Muscle layer of colon (tissue), 2 donors: ENCODE data around the gene ITPKB.
"Not testable (repeated sequence)": the region's sequence is repeated elsewhere in the genome, so short reads cannot be mapped to it uniquely, and the experiment has no call there.

Experiments used
- H3K27ac ChIP-seq: one replicate; pipeline ENCODE4 v1.7.0; 2013; ENCODE audit warnings: low read depth, mild to moderate bottlenecking, low read length, moderate library complexity
- H3K27me3 ChIP-seq, 2 donors: one replicate each; pipeline ENCODE4 v1.7.0; 2013; ENCODE audit warnings: low read length in 2 of 2, mild to moderate bottlenecking in 2 of 2; ENCODE audit not compliant: insufficient read depth in 2 of 2, control insufficient read depth in 1 of 2
- H3K36me3 ChIP-seq: one replicate; pipeline ENCODE4 v1.7.0; 2013; ENCODE audit warnings: mild to moderate bottlenecking, low read length; ENCODE audit not compliant: insufficient read depth
- H3K4me1 ChIP-seq: one replicate; pipeline ENCODE4 v1.7.0; 2013; ENCODE audit warnings: mild to moderate bottlenecking, low read length; ENCODE audit not compliant: insufficient read depth
- H3K4me3 ChIP-seq, 2 donors: one replicate each; pipeline ENCODE4 v1.7.0; 2013; ENCODE audit warnings: low read length in 2 of 2, low read depth in 1 of 2, mild to moderate bottlenecking in 1 of 2, moderate library complexity in 1 of 2
- H3K9ac ChIP-seq: one replicate; pipeline ENCODE4 v1.7.0; 2013; ENCODE audit warnings: low read length
- H3K9me3 ChIP-seq: one replicate; pipeline ENCODE4 v1.7.0; 2013; ENCODE audit warnings: mild to moderate bottlenecking, low read length
- donor health status: abdominal sarcoma.
- donor health status: Adenocarcinoma of cecum.

The ITPKB gene

DNA sequence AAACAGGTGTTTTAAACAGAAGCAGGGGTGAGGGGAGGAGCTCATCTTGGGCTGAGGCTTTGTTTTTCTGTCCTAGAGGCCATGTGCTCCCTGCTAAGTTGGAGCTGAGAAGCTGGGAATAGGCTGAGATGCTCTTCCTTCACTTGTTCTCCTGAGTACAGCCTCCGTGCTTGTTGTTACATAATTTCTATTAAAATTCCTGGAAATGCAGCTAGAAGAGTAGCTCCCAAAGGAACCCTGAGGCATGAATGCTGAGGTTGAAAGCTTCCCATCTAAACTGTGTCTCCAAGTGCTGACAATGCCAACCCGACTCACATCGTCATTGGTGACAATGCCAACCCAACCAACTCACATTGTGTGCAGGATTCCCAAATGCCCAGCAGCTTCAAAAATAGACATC is 12.6 kb upstream of the ITPKB start:
- Histone ChIP-seq H3K9ac (no peak overlapping the region), H3K27ac (no peak overlapping the region), H3K27me3 (no peaks in the 10 kb centered on the region), H3K4me3 (no peak overlapping the region), H3K9me3 (no peaks in the 10 kb centered on the region), H3K4me1 (no peaks in the 10 kb centered on the region), H3K36me3 (no peaks in the 10 kb centered on the region)

DNA sequence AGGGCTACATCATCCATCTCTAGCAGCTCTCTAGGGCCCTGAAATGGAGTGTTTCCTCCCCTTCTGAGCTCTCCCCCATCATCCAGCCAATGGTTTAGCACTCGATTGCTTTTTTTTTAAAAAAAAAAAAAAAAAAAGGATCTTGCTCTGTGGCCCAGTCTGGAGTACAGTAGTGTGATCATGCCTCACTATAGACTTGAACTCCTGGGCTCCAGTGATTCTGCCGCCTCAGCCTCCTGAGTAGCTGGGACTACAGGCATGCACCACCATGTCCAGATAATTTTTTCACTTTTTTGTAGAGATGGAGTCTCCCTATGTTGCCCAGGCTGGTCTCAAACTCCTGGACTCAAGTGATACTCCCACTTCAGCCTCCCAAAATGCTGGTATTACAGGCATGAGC is 12.1 kb upstream of the ITPKB start:
- Histone ChIP-seq H3K36me3 (no peaks in the 10 kb centered on the region), H3K9me3 (no peaks in the 10 kb centered on the region), H3K4me1 (no peaks in the 10 kb centered on the region), H3K4me3 (no peak overlapping the region), H3K27me3 (no peaks in the 10 kb centered on the region), H3K9ac (no peak overlapping the region), H3K27ac (no peak overlapping the region)

DNA sequence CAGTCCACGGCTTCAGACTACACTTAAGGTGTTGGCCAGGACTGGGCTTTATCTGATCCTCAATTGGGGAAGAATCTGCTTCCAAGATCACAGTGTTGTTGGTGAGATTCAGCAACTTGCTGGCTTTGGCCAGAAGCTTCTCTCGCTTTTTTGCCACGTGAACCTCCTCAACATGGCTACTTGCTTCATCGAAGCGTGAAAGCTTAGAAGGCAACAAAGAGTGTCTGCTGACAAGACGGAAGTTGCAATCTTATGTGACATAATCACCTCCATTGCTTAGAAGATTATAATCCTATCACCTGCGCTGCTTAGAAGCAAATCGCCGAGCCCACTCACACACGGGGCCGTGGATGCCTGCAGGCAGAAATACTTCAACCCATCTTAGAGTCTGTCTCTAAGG is 10.4 kb upstream of the ITPKB start:
- no peaks in the 10 kb centered on the region for H3K27me3 ChIP-seq
- no peaks in the 10 kb centered on the region for H3K4me1 ChIP-seq

DNA sequence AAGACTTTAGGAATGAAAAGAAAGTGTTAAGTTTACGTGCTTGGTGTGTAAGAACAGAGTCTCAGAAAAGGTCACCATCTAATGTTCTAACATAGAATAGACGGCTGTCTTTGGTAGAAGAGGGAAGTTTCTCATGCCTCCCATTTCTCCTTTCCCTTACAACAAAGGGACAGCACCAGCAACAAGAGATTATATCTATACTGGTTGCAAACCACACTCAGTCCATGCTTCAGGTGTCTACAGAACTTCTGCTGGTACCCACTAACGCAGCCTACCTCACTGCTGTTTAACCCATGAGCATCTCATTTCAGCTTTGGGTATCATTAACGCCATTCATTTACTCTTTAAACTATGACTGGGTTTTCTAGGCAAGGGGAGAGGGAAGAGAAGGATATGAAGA is 9.2 kb upstream of the ITPKB start:
- no peak overlapping the region for H3K9ac ChIP-seq
- H3K4me1 ChIP-seq: no peaks in the 10 kb centered on the region
- H3K9me3 ChIP-seq: no peaks in the 10 kb centered on the region
- H3K36me3 ChIP-seq: no peaks in the 10 kb centered on the region
- no peaks in the 10 kb centered on the region for H3K27me3 ChIP-seq
- no peak overlapping the region for H3K27ac ChIP-seq
- no peak overlapping the region for H3K4me3 ChIP-seq

More for the DNA sequence above, 10.4 kb upstream of the ITPKB start:
- Histone ChIP-seq H3K36me3 (no peaks in the 10 kb centered on the region), H3K4me3 (no peak overlapping the region), H3K9me3 (no peaks in the 10 kb centered on the region), H3K27ac (no peak overlapping the region), H3K9ac (no peak overlapping the region)

DNA sequence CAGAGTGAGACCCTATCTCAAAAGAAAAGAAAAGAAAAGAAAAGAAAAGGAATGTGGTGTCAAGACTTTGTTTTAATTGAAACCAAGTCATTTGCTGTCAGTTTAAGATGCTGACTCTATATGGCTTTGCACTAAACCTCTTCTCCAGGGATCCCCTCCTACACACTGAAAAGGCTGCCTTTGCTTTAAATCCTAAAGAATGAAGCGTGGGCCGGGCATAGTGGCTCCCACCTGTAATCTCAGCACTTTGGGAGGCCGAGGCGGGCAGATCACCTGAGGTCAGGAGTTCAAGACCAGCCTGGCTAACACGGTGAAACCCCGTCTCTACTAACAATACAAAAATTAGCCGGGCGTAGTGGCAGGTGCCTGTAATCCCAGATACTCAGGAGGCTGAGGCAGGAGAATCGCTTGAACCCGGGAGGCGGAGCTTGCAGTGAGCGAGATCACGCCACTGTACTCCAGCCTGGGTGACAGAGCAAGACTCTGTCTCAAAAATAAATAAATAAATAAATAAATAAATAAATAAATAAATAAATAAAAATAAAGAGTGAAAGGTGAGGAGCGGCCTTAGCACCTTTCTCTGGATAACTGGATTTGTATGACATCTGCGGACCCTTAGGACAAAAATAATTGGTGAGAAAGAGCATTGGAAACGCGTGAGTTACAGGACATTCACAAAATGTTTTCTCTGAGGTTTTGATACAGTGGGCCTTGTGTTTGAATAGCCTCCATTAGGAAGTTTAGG is 8.6 kb upstream of the ITPKB start:
- not testable (repeated sequence) for H3K27ac ChIP-seq, H3K4me1 ChIP-seq, H3K4me3 ChIP-seq, H3K36me3 ChIP-seq, H3K27me3 ChIP-seq, H3K9ac ChIP-seq, H3K9me3 ChIP-seq

DNA sequence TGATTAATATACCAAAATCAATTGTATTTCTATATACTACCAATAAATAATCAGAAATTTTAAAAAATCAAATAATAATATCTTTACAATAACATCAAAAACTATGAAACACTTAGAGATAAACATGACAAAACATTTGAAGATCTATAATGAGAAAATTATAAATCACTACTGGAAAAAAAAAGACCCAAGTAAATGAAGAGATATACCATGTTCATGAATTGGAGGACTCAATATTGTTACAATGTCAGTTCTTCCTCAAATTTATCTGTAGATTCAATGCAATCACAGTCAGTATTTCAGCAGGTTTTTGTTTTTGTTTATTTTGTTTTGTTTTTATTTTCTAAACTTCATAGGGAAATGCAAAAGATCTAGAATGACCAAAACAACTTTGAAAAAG is 4.2 kb upstream of the ITPKB start:
- Histone ChIP-seq H3K4me1 (peaks cover 9% of the 10 kb centered on the region), H3K36me3 (no peaks in the 10 kb centered on the region), H3K27me3 (no peaks in the 10 kb centered on the region), H3K9me3 (no peaks in the 10 kb centered on the region), H3K27ac (no peak overlapping the region), H3K4me3 (no peak overlapping the region), H3K9ac (no peak overlapping the region)

DNA sequence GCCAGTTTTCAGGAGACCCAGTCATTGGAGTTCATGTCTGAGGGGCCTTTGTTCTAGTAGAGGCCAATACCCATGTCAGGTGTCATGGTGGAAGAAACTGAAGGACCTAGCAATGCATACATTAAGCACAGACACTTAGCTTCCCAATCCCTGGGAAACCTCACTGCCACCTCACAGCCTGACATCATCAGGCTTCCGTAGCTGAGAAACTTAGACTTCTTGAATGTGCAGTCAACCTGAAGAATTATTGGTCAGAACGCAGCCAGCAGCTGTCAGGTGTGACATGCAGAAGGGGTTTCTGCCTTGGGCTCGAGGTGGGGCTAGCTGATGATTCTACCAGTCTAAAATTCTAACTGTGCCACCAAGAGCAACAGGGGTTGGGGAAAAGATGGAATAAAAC is 1.9 kb upstream of the ITPKB start:
- Histone ChIP-seq H3K4me1 (peaks cover 17% of the 10 kb centered on the region), H3K4me3 (no peak overlapping the region), H3K27me3 (no peaks in the 10 kb centered on the region), H3K9ac (no peak overlapping the region), H3K27ac (no peak overlapping the region), H3K9me3 (no peaks in the 10 kb centered on the region), H3K36me3 (peaks cover 7% of the 10 kb centered on the region)

DNA sequence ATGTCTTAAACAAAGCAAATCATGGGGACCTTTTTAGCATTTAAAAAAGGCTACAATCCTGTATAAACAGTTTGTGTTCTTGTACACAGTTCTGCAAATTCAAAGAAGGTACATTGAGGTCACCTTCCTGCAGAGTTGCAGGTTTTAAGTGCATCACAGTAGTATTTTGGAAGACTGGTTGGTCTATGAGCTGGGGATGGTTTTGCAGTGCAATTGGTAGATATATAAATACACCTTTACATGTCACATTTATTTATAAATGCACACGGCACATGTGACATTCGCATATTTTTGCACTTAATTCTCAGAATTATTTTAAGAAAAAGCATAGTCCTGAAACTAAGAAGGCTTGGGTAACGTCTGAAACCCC is 599 bp upstream of the ITPKB start:
- Histone ChIP-seq H3K4me1 (peaks cover 31% of the 10 kb centered on the region), H3K9me3 (no peaks in the 10 kb centered on the region), H3K9ac (no peak overlapping the region), H3K36me3 (peaks cover 20% of the 10 kb centered on the region), H3K27me3 (no peaks in the 10 kb centered on the region), H3K4me3 (peak overlapping the region in 1 of 2 donors; percentile 92), H3K27ac (peak overlapping the region; percentile 98)

DNA sequence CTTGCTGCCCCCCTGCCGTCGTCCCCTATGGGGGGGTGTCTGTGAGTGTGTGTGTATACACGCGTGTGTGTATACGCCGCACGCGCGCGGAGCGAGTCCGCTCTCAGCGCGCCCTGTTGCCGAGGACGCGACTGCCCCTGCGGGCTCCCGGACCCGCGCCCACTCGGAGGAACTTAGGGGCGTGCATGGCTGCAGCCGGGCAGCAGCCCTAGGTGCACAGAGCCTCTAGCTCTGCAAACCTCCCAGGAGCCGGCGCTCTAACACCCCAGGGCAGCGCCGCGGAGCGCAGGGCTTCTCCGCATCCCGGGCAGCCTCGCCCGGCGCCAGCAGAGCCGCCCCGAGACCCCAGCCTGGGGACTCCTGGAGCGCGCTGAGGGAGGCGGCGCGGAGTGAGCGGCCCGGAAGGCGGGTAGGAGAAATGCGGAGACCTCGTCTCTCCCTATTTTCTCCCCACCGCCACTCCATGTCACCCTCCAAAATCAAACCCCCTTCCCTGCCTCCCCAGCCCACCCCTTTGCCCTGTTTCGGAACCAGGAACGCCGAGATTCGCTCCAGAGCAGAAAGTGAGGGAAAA is 574 bp downstream of the ITPKB start:
- H3K9ac ChIP-seq: peak overlapping the region; percentile 99
- H3K4me1 ChIP-seq: peaks cover 41% of the 10 kb centered on the region
- no peaks in the 10 kb centered on the region for H3K9me3 ChIP-seq
- H3K36me3 ChIP-seq: peaks cover 20% of the 10 kb centered on the region
- peak overlapping the region; percentile 98 for H3K27ac ChIP-seq
- H3K27me3 ChIP-seq: no peaks in the 10 kb centered on the region
- peak overlapping the region; percentile 61 to 92 for H3K4me3 ChIP-seq

DNA sequence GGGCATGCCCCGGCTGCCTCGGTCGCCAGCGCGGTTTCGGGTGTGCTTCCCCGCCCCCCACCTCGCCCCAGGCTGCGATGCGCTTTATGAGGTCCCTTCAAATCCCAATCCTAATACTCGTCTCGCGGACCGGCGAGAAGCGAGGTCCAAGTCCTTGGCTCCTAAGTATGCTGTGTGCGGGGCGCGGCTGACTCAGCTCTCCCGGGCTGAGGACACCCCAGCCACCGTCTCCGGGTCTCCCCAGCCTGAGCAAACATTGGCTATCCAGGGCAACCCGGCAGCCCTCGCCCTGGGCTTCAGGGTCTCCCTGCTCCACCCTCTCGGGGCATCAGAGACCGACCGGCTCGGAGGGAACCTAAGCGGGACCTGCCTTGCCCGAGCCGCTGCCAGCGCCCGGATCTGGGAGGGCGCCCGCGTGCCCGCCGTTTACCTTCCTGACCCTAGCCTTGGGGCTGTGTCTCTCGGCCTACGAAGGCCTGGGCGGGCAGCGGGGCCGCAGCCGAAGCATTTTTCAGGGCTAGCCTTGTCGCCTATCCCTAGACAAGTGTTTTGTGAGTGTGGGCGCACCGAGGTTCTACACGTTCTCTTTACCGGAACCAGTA is 1.2 kb downstream of the ITPKB start:
- peaks cover 45% of the 10 kb centered on the region for H3K4me1 ChIP-seq
- H3K9me3 ChIP-seq: no peaks in the 10 kb centered on the region
- no peaks in the 10 kb centered on the region for H3K27me3 ChIP-seq
- peak overlapping the region; percentile 61 to 92 for H3K4me3 ChIP-seq
- H3K27ac ChIP-seq: peak overlapping the region; percentile 98
- peaks cover 23% of the 10 kb centered on the region for H3K36me3 ChIP-seq
- H3K9ac ChIP-seq: peak overlapping the region; percentile 99

DNA sequence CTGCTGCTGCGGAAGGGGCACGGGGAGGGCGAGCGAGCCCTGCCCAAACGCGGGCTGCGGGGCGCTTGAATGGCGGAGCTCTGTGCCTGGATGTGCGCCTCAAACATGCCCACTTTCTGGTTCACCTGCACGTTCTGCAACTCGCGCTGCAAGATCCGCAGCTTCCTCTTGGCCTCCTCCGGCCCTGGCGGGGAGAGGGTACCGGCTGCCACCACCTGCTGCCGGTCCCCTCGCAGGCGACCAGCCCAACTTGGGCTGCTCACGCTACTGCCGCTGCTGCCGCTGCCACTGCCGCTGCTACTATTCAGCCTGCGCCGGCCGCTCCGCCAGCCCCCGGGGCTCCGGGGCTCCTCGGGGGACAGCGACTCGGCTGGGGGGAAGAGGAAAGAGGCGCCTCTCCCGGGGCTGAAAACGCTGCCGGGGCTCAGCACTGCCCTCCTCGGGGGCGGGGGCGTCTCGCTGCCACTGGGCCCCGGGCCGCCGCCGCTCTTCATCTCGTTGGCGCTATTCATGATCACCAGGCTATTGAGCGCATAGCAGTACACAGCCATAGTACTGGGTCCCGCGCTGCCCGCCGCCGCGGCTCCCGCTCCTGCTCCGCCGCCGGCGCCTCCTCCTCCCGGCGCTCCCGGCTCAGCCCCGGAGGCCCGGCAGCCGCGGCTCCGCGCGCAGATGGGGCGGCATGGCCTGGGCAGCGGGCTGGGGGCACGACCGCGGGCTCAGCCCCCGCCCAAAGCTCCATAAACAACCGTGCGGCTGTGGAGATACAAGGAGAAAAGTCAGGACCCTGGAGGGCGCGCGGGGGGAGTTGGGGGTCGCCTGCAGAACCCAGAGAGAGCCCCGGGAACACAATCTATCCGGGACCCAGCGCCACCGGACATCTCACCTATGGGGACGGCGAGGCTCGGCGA is 1.9 kb downstream of the ITPKB start:
- H3K9ac ChIP-seq: peak overlapping the region; percentile 99
- no peaks in the 10 kb centered on the region for H3K27me3 ChIP-seq
- H3K27ac ChIP-seq: peak overlapping the region; percentile 98
- H3K9me3 ChIP-seq: no peaks in the 10 kb centered on the region
- H3K4me1 ChIP-seq: peaks cover 50% of the 10 kb centered on the region
- H3K4me3 ChIP-seq: peak overlapping the region; percentile 61 to 92
- peaks cover 26% of the 10 kb centered on the region for H3K36me3 ChIP-seq
